Caco-2 (cell line): ENCODE measurements around the gene BMP6. TPM values are rescaled to one million over a fixed set of nuclear protein-coding genes. Genes with fewer than 3 reads are reported as not detected.

Experiments used
- BruUV-seq: library from RNA; stranded (reverse); fragments of 400-500 nt; replicated peaks from 2 replicates; lab custom pipeline; 2021; lab: Mats Ljungman, UMichigan
- CTCF ChIA-PET: fragments of 300-600 bp; sonication (Branson Sonifier 250); formaldehyde crosslinking; loops from one replicate; lab custom pipeline; 2022; ENCODE audit warnings: antibody characterized with exemption; lab: Charles Lee
- POLR2A ChIA-PET: fragments of 300-600 bp; sonication (Branson Sonifier 250); formaldehyde crosslinking; loops from one replicate; lab custom pipeline; 2022; ENCODE audit warnings: antibody characterized with exemption; lab: Charles Lee
- DNase-seq, 2 experiments: peaks; one replicate each; pipeline versions ENCODE4 v3.0.0 to v3.0.0-alpha.2; 2020 to 2022
- H3K27me3 ChIP-seq: replicated peaks from 2 replicates; pipeline ENCODE4 v1.6.0; 2011; ENCODE audit warnings: low read length; ENCODE audit not compliant: control insufficient read depth, insufficient read depth
- H3K36me3 ChIP-seq: 2 replicates; pipeline ENCODE4 v1.5.1; 2011; ENCODE audit warnings: low read length; ENCODE audit not compliant: control insufficient read depth, insufficient read depth
- H3K4me1 ChIP-seq: fragments of 250-450 bp; sonication (Bioruptor Pico); 2 replicates; pipeline ENCODE4 v1.5.1; 2020; ENCODE audit warnings: mild to moderate bottlenecking
- H3K4me3 ChIP-seq: 2 replicates; pipeline ENCODE4 v1.5.1; 2011; ENCODE audit warnings: low read depth, mild to moderate bottlenecking, control low read depth, low read length
- H3K9me3 ChIP-seq: fragments of 250-450 bp; sonication (Bioruptor Pico); 2 replicates; pipeline ENCODE4 v1.5.1; 2020; ENCODE audit warnings: mild to moderate bottlenecking, moderate library complexity
- H3K27ac Mint-ChIP-seq: one replicate; pipeline ENCODE4 v1.8.0; 2022; ENCODE audit warnings: mixed read lengths; ENCODE audit not compliant: unreplicated experiment
- H3K27me3 Mint-ChIP-seq: one replicate; pipeline ENCODE4 v1.8.0; 2022; ENCODE audit warnings: mixed read lengths; ENCODE audit not compliant: insufficient read depth, unreplicated experiment
- H3K36me3 Mint-ChIP-seq: one replicate; pipeline ENCODE4 v1.8.0; 2022; ENCODE audit warnings: mild to moderate bottlenecking, mixed read lengths; ENCODE audit not compliant: insufficient read depth, unreplicated experiment
- H3K4me1 Mint-ChIP-seq: one replicate; pipeline ENCODE4 v1.8.0; 2022; ENCODE audit warnings: low read depth, mixed read lengths; ENCODE audit not compliant: unreplicated experiment
- H3K4me3 Mint-ChIP-seq: one replicate; pipeline ENCODE4 v1.8.0; 2022; ENCODE audit warnings: mild to moderate bottlenecking, moderate library complexity, mixed read lengths; ENCODE audit not compliant: unreplicated experiment
- H3K9me3 Mint-ChIP-seq: one replicate; pipeline ENCODE4 v1.8.0; 2022; ENCODE audit warnings: mixed read lengths; ENCODE audit not compliant: unreplicated experiment
- CTCF ChIP-seq, 2 experiments: fragments of 200-600 bp in 1 of 2; IDR thresholded peaks; 1 replicate in 1 of 2; 2 replicates in 1 of 2; pipeline versions ENCODE4 v1.5.1 to v1.8.0; 2011 to 2022; ENCODE audit warnings: antibody characterized with exemption in 1 of 2, control low read depth in 1 of 2, inconsistent platforms in 1 of 2, low read depth in 1 of 2, low read length in 1 of 2, mild to moderate bottlenecking in 1 of 2, moderate library complexity in 1 of 2; ENCODE audit not compliant: insufficient read depth in 1 of 2, severe bottlenecking in 1 of 2, unreplicated experiment in 1 of 2
- intact Hi-C: fragments of 100-400 bp; cut with micrococcal nuclease; formaldehyde crosslinking; loops from one replicate; pipeline ENCODE4 v1.10.0; 2022; ENCODE audit not compliant: unreplicated experiment
- total RNA-seq: library from RNA; stranded (reverse); gene quantifications from 2 replicates; pipeline ENCODE4 v1.2.3, GENCODE V29; 2022

Gene BMP6
- total RNA-seq, 1 experiment from 2014 or later = 0.61 TPM

DNA sequence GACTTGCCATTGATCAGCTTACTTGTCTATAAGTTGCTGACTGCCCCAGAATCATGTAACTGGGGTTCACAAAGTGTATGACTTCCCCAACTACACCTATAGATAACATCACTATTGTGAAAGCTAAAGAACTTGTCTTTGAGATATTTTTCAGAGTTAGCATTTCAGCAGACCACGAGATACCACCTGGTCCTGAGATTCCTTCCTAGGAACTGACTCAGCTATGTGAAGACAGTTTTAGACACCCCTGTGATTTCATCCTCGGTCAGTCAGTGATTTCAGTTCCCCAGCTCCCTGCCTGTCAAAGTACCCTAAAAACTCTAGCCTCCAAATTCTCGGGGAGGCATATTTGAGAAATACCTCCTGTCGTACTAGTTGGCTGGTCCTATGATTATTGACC, 122.3 kb downstream of the BMP6 start:
- no peaks in the 10 kb centered on the region for H3K9me3 Mint-ChIP-seq
- no peak for DNase-seq
- no peak for TF ChIP-seq CTCF (IDR thresholded peaks at IDR 0.05; ENCODE audit: insufficient read depth in 1 of 2, low read depth in 1 of 2, low read length in 1 of 2, severe bottlenecking in 1 of 2, unreplicated experiment in 1 of 2)
- peaks cover 3% of the 10 kb centered on the region for H3K27me3 Mint-ChIP-seq
- Histone ChIP-seq H3K4me1 (no peaks in the 10 kb centered on the region), H3K27me3 (no peaks in the 10 kb centered on the region; the same call in 1 of the 2 replicates), H3K4me3 (no peak overlapping the region), H3K9me3 (peaks cover 10% of the 10 kb centered on the region), H3K36me3 (no peaks in the 10 kb centered on the region)
- no peaks in the 10 kb centered on the region for H3K36me3 Mint-ChIP-seq
- no peak overlapping the region for H3K4me3 Mint-ChIP-seq
- H3K4me1 Mint-ChIP-seq = no peaks in the 10 kb centered on the region
- intact Hi-C loops = no loop called here
- ChIA-PET CTCF (no interaction called here), POLR2A (no interaction called here)
- no TSS peak for BruUV-seq
- no peak overlapping the region for H3K27ac Mint-ChIP-seq

- Histone ChIP-seq H3K36me3 (no peaks in the 10 kb centered on the region), H3K4me1 (no peaks in the 10 kb centered on the region), H3K4me3 (no peak overlapping the region), H3K9me3 (peaks cover 10% of the 10 kb centered on the region), H3K27me3 (no peaks in the 10 kb centered on the region)
- H3K9me3 Mint-ChIP-seq = no peaks in the 10 kb centered on the region
- DNase-seq = no peak
- no peak overlapping the region for H3K27ac Mint-ChIP-seq
- no peaks in the 10 kb centered on the region for H3K4me1 Mint-ChIP-seq
- no peak overlapping the region for H3K4me3 Mint-ChIP-seq
- no peaks in the 10 kb centered on the region for H3K36me3 Mint-ChIP-seq
- ChIA-PET CTCF (no interaction called here), POLR2A (no interaction called here)
- intact Hi-C loops = no loop called here
- no TSS peak for BruUV-seq
- TF ChIP-seq CTCF (IDR thresholded peaks at IDR 0.05; ENCODE audit: insufficient read depth in 1 of 2, low read depth in 1 of 2, low read length in 1 of 2, severe bottlenecking in 1 of 2, unreplicated experiment in 1 of 2) = no peak
- H3K27me3 Mint-ChIP-seq = no peaks in the 10 kb centered on the region
These were observed 125.9 kb downstream of the BMP6 start for GRCh38 chr6:7851780-7852179.

- no peaks in the 10 kb centered on the region for H3K4me1 Mint-ChIP-seq
- H3K27ac Mint-ChIP-seq = no peak overlapping the region
- BruUV-seq = no TSS peak
- Histone ChIP-seq H3K36me3 (no peaks in the 10 kb centered on the region), H3K4me3 (no peak overlapping the region), H3K27me3 (no peaks in the 10 kb centered on the region), H3K4me1 (no peaks in the 10 kb centered on the region), H3K9me3 (no peaks in the 10 kb centered on the region)
- CTCF ChIA-PET = no interaction called here
- no peaks in the 10 kb centered on the region for H3K9me3 Mint-ChIP-seq
- TF ChIP-seq CTCF (IDR thresholded peaks at IDR 0.05; ENCODE audit: insufficient read depth in 1 of 2, low read depth in 1 of 2, low read length in 1 of 2, severe bottlenecking in 1 of 2, unreplicated experiment in 1 of 2) = no peak
- DNase-seq = no peak
- no peaks in the 10 kb centered on the region for H3K36me3 Mint-ChIP-seq
- POLR2A ChIA-PET = no interaction called here
- no peaks in the 10 kb centered on the region for H3K27me3 Mint-ChIP-seq
- no peak overlapping the region for H3K4me3 Mint-ChIP-seq
- intact Hi-C loops = no loop called here
These were observed 133.7 kb downstream of the BMP6 start for GRCh38 chr6:7859591-7859990.
